ENCODE data around the gene PCNT.
"Not testable (repeated sequence)": the region's sequence is repeated elsewhere in the genome, so short reads cannot be mapped to it uniquely, and the experiment has no call there.

Gene PCNT

GRCh38 chr21:46429754-46430681 lies 106.1 kb downstream of the PCNT start:
- no peak for DNase-seq

GRCh38 chr21:46431448-46431847 lies 107.5 kb downstream of the PCNT start:
- DNase-seq: no peak

- DNase-seq: no peak
Observed at GRCh38 chr21:46431884-46432488, 108.0 kb downstream of the PCNT start.

- DNase-seq: not testable (repeated sequence)
Observed at GRCh38 chr21:46433116-46433515, 109.2 kb downstream of the PCNT start.

- DNase-seq: no peak
Observed at GRCh38 chr21:46434322-46434958, 110.5 kb downstream of the PCNT start.

- no peak for DNase-seq
Observed at GRCh38 chr21:46435786-46436227, 111.9 kb downstream of the PCNT start.

- no peak for DNase-seq
Observed at GRCh38 chr21:46436621-46437020, 112.7 kb downstream of the PCNT start.

GRCh38 chr21:46437096-46437498 lies 113.1 kb downstream of the PCNT start:
- no peak for DNase-seq

GRCh38 chr21:46437511-46437910 lies 113.6 kb downstream of the PCNT start:
- no peak for DNase-seq

GRCh38 chr21:46438241-46438640 lies 114.3 kb downstream of the PCNT start:
- DNase-seq: no peak

GRCh38 chr21:46439906-46440305 lies 116.0 kb downstream of the PCNT start:
- no peak for DNase-seq

GRCh38 chr21:46441331-46441730 lies 117.4 kb downstream of the PCNT start:
- no peak for DNase-seq

- no peak for DNase-seq
Observed at GRCh38 chr21:46441961-46442498, 118.1 kb downstream of the PCNT start.

- no peak for DNase-seq
Observed at GRCh38 chr21:46442938-46443337, 119.0 kb downstream of the PCNT start.

- DNase-seq: no peak
Observed at GRCh38 chr21:46443910-46444309, 120.0 kb downstream of the PCNT start.

- no peak for DNase-seq
Observed at GRCh38 chr21:46448108-46448507, 124.2 kb downstream of the PCNT start.

GRCh38 chr21:46448855-46449254 lies 124.9 kb downstream of the PCNT start:
- DNase-seq: not testable (repeated sequence)

GRCh38 chr21:46452710-46453109 lies 128.8 kb downstream of the PCNT start:
- no peak for DNase-seq

- no peak for DNase-seq
Observed at GRCh38 chr21:46454142-46454541, 130.2 kb downstream of the PCNT start.

GRCh38 chr21:46454634-46455390 lies 130.9 kb downstream of the PCNT start:
- DNase-seq: no peak

- no peak for DNase-seq
Observed at GRCh38 chr21:46455575-46456385, 131.8 kb downstream of the PCNT start.

- no peak for DNase-seq
Observed at GRCh38 chr21:46456750-46457149, 132.8 kb downstream of the PCNT start.
